T-helper 1 cell treated with Interleukin-12 subunit alpha and Interleukin-12 subunit beta and Interleukin-4 antibody, amounts not matched to agents 30 μg/mL and 1 μg/mL, for 36 hours (primary cell): Measurements from ENCODE around the gene PEX1.
"Not testable (repeated sequence)": the region's sequence is repeated elsewhere in the genome, so short reads cannot be mapped to it uniquely, and the experiment has no call there.

ENCODE experiments used
- H3K27ac Mint-ChIP-seq: one replicate; pipeline ENCODE4 v1.8.0; 2021; ENCODE audit warnings: mild to moderate bottlenecking, mixed read lengths
- H3K27me3 Mint-ChIP-seq: one replicate; pipeline ENCODE4 v1.8.0; 2021; ENCODE audit warnings: low read depth, mixed read lengths
- H3K36me3 Mint-ChIP-seq: one replicate; pipeline ENCODE4 v1.8.0; 2021; ENCODE audit warnings: low read depth, mixed read lengths
- H3K4me1 Mint-ChIP-seq: one replicate; pipeline ENCODE4 v1.8.0; 2021; ENCODE audit warnings: low read depth, mixed read lengths
- H3K4me3 Mint-ChIP-seq: one replicate; pipeline ENCODE4 v1.8.0; 2021; ENCODE audit warnings: mild to moderate bottlenecking, moderate library complexity, mixed read lengths
- H3K9me3 Mint-ChIP-seq: one replicate; pipeline ENCODE4 v1.8.0; 2021; ENCODE audit warnings: mixed read lengths

The PEX1 gene

DNA sequence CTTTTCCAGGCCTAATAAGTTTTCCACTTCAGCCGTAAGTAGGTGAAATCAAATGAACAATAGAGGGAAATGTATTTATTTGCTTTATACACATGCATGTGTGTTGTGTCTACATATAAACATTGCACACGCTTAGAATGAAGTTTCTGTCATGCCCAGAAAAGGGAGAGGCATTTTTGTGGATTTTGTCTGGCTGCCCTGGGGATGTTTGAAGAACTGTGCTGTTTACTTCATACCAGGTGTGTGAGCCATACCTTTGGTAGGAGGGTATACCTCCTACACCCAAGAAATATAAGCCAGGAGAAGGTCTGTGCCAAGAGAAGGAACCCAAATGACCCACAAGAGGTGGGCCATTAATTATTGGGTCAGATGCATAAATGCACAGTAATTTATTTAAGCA is 68.2 kb downstream of the PEX1 start:
- H3K27ac Mint-ChIP-seq = no peak overlapping the region

DNA sequence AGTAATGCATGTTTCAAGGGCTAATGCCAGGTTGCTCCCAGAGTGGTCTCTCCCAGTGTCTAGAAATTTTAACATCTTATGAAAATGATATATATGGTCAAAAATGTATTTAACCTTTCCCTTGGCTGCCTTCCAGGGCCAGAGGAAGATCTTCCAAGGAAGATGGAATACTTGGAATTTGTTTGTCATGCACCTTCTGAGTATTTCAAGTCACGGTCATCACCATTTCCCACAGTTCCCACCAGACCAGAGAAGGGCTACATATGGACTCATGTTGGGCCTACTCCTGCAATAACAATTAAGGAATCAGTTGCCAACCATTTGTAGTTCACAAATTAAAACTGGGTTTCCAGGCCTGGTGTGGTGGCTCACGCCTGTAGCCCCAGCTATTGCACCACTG is 72.1 kb downstream of the PEX1 start:
- H3K9me3 Mint-ChIP-seq = no peaks in the 10 kb centered on the region
- peaks cover 3% of the 10 kb centered on the region for H3K4me1 Mint-ChIP-seq
- no peak overlapping the region for H3K27ac Mint-ChIP-seq
- no peaks in the 10 kb centered on the region for H3K27me3 Mint-ChIP-seq
- no peak overlapping the region for H3K4me3 Mint-ChIP-seq
- H3K36me3 Mint-ChIP-seq = peaks cover 18% of the 10 kb centered on the region

More for the DNA sequence above, 68.2 kb downstream of the PEX1 start:
- Mint-ChIP-seq H3K4me3 (no peak overlapping the region), H3K9me3 (no peaks in the 10 kb centered on the region), H3K27me3 (no peaks in the 10 kb centered on the region), H3K4me1 (no peaks in the 10 kb centered on the region), H3K36me3 (peaks cover 9% of the 10 kb centered on the region)

DNA sequence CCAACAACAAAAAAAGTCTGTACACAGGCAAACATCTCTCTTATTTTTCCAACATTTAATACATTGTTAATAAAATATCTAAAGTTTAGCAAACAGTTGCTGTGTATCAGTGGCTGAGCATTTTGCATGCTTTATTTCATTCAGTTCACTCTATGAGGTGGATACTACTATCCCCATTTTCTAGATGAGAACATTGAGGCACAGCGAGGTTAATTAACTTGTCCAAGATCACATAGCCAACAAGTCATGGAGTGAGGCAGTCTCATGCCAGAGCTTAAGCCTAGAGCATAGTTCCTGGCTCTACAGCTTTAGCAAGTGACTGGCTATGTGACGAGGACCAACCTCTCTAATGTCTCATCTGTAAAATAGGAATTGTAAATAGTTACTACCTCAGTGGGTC is 76.7 kb downstream of the PEX1 start:
- Mint-ChIP-seq H3K36me3 (peaks cover 23% of the 10 kb centered on the region), H3K9me3 (no peaks in the 10 kb centered on the region), H3K4me3 (no peak overlapping the region), H3K27ac (no peak overlapping the region), H3K4me1 (peaks cover 8% of the 10 kb centered on the region), H3K27me3 (no peaks in the 10 kb centered on the region)

DNA sequence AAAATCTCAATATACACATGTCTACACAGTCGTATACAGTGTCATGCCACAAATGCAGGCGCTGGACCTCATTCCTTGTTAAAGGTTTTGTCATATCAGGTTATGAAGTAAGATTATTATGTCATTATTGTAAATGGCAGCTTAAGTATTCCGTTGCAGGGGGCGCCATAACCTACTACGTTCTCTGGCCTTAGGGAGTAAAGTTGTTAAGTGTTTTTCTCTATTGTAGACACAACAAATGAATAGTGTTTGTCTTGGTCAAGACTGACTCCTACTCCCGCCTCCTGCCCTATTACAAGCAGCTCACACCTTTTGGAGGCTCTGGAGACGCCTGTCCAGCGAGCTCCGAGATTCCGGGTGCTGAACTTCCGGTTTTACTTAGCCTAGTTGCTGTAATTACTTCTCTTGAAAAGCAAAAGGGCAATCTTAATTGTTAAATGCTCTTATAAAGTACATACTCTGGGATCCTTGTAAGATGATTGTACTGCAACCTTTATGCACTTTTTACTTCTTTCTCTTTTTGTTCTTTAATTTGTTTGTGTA is 80.0 kb downstream of the PEX1 start:
- peak overlapping the region; percentile 96 for H3K27ac Mint-ChIP-seq
- peaks cover 8% of the 10 kb centered on the region for H3K4me1 Mint-ChIP-seq
- peaks cover 13% of the 10 kb centered on the region for H3K36me3 Mint-ChIP-seq
- H3K9me3 Mint-ChIP-seq = no peaks in the 10 kb centered on the region
- peak overlapping the region; percentile 92 for H3K4me3 Mint-ChIP-seq
- H3K27me3 Mint-ChIP-seq = no peaks in the 10 kb centered on the region

DNA sequence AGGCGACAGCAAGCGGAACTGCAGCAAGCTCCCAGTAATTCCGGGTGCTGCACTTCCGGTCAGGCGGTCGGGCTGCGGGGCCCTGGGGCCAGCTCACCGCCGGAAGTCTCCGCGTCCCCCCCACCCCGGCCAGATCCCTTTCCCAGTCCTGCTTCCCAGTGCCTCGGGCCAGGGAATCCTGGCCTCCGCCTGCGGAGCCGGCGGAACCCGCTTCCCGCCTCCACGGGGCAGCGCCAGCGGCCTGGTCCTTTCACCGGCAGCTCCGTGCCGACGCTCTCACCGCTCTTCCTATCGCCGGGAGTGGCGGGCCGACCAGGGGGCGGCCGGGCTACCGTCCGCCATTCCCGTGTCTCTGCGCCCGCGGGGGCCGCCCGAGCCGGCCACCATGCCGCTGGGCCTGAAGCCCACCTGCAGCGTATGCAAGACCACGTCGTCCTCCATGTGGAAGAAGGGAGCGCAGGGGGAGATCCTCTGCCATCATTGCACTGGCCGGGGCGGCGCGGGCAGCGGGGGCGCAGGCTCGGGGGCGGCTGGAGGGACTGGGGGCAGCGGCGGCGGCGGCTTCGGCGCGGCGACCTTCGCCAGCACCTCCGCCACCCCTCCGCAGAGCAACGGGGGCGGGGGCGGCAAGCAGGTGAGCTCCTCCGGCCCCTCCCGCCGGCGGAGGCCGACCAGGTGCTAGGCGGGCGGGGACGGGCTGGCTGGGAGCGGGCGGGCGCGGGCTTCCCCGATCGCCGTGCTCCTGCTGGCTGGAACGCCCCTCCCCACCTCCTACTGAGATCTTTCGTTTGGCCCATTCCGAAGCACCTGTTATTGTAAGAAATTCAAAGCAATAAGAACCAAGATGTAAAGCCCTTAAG is 80.7 kb downstream of the PEX1 start, which contains the start of gene GATAD1:
TSS of gene GATAD1 (plus strand) at position 138 of the 860 bp plus-strand sequence. CDS start at position 386, 248 bp downstream.
- H3K27me3 Mint-ChIP-seq = no peaks in the 10 kb centered on the region
- peak within 1 kb of the TSS; percentile 92 for H3K4me3 Mint-ChIP-seq
- no peaks in the 10 kb centered on the region for H3K9me3 Mint-ChIP-seq
- peak within 1 kb of the TSS; percentile 96 for H3K27ac Mint-ChIP-seq
- H3K36me3 Mint-ChIP-seq = peaks cover 11% of the 10 kb centered on the region
- H3K4me1 Mint-ChIP-seq = peaks cover 8% of the 10 kb centered on the region

DNA sequence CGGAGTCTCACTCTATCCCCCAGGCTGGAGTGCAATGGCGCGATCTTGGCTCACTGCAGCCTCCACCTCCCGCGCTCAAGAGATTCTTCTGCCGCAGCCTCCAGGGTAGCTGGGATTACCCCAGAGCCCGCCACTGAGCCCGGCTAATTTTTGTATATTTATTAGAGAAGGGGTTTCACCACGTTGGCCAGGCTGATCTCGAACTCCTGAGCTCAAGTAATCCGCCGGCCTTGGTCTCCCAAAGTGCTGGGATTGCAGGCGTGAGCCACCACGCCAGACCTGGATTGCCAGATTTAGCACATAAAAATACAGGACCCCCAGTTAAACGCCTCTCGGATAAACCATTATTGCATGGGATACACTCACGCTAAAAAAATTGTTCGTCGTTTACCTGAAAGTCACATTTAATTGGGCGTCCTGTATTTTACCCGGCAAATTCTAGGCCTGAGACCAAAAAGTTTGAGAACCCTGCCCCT is 81.4 kb downstream of the PEX1 start:
- Mint-ChIP-seq H3K27ac (peak overlapping the region; percentile 84), H3K36me3 (peaks cover 11% of the 10 kb centered on the region), H3K4me1 (peaks cover 8% of the 10 kb centered on the region), H3K9me3 (no peaks in the 10 kb centered on the region), H3K27me3 (no peaks in the 10 kb centered on the region), H3K4me3 (peak overlapping the region; percentile 79)

DNA sequence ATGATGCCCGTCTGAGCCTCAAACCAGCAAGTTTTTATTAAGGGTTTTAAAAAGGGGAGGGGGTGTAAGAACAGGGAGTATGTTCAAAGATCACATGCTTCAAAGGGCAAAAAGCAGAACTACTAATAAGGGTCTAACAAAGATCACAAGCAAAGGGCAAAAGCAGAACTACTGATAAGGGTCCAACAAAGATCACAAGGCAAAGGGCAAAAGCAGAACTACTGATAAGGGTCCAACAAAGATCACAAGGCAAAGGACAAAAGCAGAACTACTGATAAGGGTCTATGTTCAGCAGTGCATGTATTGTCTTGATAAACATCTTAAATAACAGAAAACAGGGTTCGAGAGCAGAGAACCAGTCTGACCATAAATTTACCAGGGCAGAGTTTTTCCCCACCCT is 85.6 kb downstream of the PEX1 start:
- H3K9me3 Mint-ChIP-seq, H3K4me1 Mint-ChIP-seq, H3K27ac Mint-ChIP-seq, H3K27me3 Mint-ChIP-seq, H3K4me3 Mint-ChIP-seq, H3K36me3 Mint-ChIP-seq: not testable (repeated sequence)

DNA sequence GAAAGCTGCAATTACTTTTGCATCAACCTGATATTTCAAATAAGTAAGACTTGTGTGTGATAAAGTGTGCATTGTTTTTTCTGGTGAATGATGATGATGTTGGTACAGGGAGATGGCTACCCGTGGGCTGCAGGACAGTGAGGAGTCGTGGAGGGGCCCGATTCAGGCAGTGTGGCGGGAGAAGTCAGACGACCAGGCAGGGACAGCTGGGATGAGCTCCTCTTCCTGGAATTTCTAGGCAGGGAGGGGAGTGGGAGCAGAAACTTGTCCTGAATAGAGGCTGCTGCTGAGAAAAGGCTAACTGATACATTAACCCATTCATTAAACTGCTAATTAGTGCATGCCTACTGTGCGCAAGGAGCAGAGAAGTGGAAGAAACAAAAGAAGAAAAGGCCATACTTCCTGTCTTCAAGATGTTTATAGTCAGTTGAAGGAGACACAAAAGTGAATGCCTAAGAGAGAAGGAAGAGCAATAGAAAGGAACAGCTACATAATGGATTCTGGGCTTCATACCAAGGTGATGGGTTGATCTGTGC is 90.3 kb downstream of the PEX1 start:
- peaks cover 1% of the 10 kb centered on the region for H3K36me3 Mint-ChIP-seq
- no peak overlapping the region for H3K4me3 Mint-ChIP-seq
- peaks cover 5% of the 10 kb centered on the region for H3K27me3 Mint-ChIP-seq
- peaks cover 2% of the 10 kb centered on the region for H3K4me1 Mint-ChIP-seq
- no peak overlapping the region for H3K27ac Mint-ChIP-seq
- H3K9me3 Mint-ChIP-seq = no peaks in the 10 kb centered on the region
